Right lobe of liver (tissue), 4 donors: Measurements from ENCODE around the gene MAP3K14.

Source experiments
- POLR2A ChIP-seq: fragments of 450-650 bp; IDR thresholded peaks from one replicate; pipeline ENCODE4 v1.6.1; 2017; ENCODE audit warnings: antibody characterized with exemption, mild to moderate bottlenecking
- TF ChIP-seq, protein P1 (sequence below), 4 donors: fragments of 200-600 bp in 3 of 4; fragments of 450-650 bp in 1 of 4; IDR thresholded peaks; one replicate each; pipeline versions ENCODE4 v1.5.1 to v1.8.0; 2016 to 2022; ENCODE audit warnings: antibody characterized with exemption in 4 of 4, mild to moderate bottlenecking in 2 of 4
- donor health status: DM: no; HTN: no; CAD: no.
- donor health status: DM: no; HTN: no; CAD: no.
- donor health status: DM: no; HTN: yes; CAD: no.

DNA sequence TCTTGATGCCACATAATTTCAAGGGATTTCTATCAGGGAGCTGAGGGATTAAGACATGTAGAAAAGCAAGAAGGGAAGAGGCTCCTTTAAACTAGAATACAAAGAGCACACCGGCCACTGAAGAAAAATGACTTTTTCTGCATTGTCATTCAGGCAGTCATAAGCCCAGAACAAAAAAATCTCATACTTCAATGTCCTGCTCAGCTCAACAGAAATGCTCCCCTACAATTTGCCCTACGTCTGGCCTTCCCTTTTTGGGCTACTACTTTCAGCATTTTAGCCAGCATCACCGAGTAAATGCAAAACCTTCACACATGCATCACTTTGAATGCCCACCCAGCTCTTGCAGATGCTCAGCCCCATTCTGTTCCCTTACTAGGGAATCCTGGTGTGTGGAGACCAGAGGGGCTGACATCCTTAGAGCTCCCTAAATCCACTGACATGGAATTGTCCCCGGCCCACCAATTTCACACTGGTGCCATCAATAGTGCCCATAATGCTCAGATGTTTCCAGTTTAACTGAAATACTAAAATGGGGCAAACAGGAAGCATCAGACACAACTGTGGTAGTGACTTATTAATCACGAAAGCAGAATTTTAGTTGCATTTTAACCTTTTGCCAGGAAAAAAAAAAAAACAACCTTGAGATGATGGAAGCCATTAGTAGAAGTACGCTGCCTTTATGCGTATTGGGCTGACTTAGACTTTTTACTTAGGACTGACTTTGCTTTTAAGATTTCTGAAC is 2.7 kb downstream of the MAP3K14 start:
- TF ChIP-seq, protein P1, sequence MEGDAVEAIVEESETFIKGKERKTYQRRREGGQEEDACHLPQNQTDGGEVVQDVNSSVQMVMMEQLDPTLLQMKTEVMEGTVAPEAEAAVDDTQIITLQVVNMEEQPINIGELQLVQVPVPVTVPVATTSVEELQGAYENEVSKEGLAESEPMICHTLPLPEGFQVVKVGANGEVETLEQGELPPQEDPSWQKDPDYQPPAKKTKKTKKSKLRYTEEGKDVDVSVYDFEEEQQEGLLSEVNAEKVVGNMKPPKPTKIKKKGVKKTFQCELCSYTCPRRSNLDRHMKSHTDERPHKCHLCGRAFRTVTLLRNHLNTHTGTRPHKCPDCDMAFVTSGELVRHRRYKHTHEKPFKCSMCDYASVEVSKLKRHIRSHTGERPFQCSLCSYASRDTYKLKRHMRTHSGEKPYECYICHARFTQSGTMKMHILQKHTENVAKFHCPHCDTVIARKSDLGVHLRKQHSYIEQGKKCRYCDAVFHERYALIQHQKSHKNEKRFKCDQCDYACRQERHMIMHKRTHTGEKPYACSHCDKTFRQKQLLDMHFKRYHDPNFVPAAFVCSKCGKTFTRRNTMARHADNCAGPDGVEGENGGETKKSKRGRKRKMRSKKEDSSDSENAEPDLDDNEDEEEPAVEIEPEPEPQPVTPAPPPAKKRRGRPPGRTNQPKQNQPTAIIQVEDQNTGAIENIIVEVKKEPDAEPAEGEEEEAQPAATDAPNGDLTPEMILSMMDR (IDR thresholded peaks at IDR 0.05), result no peak
- TF ChIP-seq POLR2A, result no peak
